ENCODE measurements around the gene SYNJ2. TPM values are rescaled to one million over a fixed set of nuclear protein-coding genes. Genes with fewer than 3 reads are reported as not detected.

Gene SYNJ2
- total and polyA plus RNA-seq, 2 of the 4 experiments (the other 2 are of a cell fraction), result 40.8 to 45.2 TPM

DNA sequence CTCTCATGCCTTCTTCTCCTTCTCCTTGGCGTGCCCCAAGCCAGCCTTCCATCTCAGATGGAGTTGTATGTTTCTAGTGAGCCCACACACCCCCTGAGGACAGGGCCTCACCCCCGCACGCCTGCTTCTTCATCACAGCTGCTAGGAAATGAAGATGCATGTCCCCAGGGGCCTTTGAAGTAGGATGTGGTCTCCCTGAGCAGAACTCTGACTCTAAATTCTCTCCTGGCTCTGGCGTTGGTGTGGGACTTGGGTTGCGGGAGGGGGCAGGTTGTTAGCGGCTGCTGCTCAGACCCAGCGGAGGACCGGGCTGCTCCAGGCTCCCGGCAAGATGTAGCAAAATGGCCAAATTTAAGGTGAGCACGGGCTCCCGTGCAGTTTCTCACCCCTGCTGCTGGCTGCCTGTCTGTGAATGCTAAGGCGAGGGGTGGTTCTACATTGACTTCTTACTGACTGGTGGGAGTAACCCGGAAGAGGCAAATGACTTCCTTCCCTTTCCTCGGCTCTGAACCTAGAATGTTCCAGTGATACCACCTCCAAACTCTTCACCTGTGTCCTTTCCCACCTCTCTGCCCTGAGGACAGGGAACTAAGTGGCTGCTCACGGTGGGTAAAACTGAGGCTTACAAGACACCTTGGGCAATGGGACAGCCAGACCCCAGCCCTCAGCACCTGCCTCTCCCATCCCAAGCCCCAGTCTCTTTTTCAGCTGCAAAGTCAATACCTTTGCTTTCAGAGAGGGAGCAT is 8.8 kb downstream of the SYNJ2 start:
- Histone ChIP-seq H2BK20ac (ENCODE audit: low read depth, low read length) (no peak overlapping the region), H3K14ac (replicated peaks; ENCODE audit: low read depth, low read length) (peak overlapping the region; percentile 13; the same call in 1 of the 2 replicates), H3K56ac (ENCODE audit: extremely low read depth, insufficient read depth, low read length) (no peak overlapping the region), H2AFZ (replicated peaks; ENCODE audit: low read length, poor library complexity) (no peak overlapping the region), H3K36me3 (ENCODE audit: control insufficient read depth, insufficient read depth, low read length) (0 out of 2 replicates have a peak, but pooled peaks cover 4% of the 10 kb centered on the region), H3K27me3 (ENCODE audit: control insufficient read depth, insufficient read depth, low read length) (no peaks in the 10 kb centered on the region), H2BK15ac (ENCODE audit: low read depth, low read length) (0 out of 3 replicates have a peak overlapping the region, but pooled peaks have one; percentile 26), H3K23ac (ENCODE audit: low read depth, low read length) (peak overlapping the region; percentile 36; the same call in 1 of the 2 replicates), H3K18ac (ENCODE audit: low read depth, low read length) (no peak overlapping the region; the same call in 1 of the 2 replicates), H3K4me2 (ENCODE audit: low read depth, low read length) (no peak overlapping the region; the same call in 1 of the 2 replicates), H3K9me1 (ENCODE audit: insufficient read depth, low read length) (peaks cover 33% of the 10 kb centered on the region), H3K9me3 (ENCODE audit: control insufficient read depth, insufficient read depth, low read length) (no peaks in the 10 kb centered on the region), H4K91ac (ENCODE audit: insufficient read depth, low read depth, low read length) (peak overlapping the region; percentile 45), H2AK5ac (ENCODE audit: low read depth, low read length) (peak overlapping the region; percentile 43; the same call in 1 of the 2 replicates), H2BK120ac (ENCODE audit: low read depth, low read length) (no peak overlapping the region), H3K79me1 (ENCODE audit: low read depth in 1 of 2, low read length in 2 of 2) (peaks cover 15 to 75% of the 10 kb centered on the region in 2 experiments), H4K20me1 (ENCODE audit: insufficient read depth, low read length) (peaks cover 65% of the 10 kb centered on the region), H2BK5ac (ENCODE audit: low read depth, low read length, poor library complexity, severe bottlenecking) (no peak overlapping the region), H3K4ac (ENCODE audit: low read depth, low read length) (peak overlapping the region; percentile 44), H2AK9ac (replicated peaks; ENCODE audit: low read depth, low read length, poor library complexity) (peak overlapping the region; percentile 25), H4K8ac (ENCODE audit: low read depth in 2 of 2, low read length in 2 of 2) (no peak overlapping the region), H4K5ac (ENCODE audit: low read depth, low read length) (no peak overlapping the region; the same call in 1 of the 2 replicates), H3K4me3 (ENCODE audit: insufficient read depth, low read depth, low read length) (no peak overlapping the region), H3K9ac (ENCODE audit: low read depth, low read length) (no peak overlapping the region), H3K4me1 (ENCODE audit: control insufficient read depth, insufficient read depth, low read length) (peaks cover 39% of the 10 kb centered on the region), H3K27ac (ENCODE audit: insufficient read depth, low read length) (no peak overlapping the region)
- WGBS, 2 experiments (ENCODE audit: extremely low coverage in 2 of 2, insufficient read length in 1 of 2), result 81% methylated on average over 6 of the region's 15 CpGs; no CpG with 5 or more reads in 1 of the 2 experiments
- ChIA-PET CTCF (no interaction called here), POLR2A (ENCODE audit: unreplicated experiment) (no interaction called here)
- ATAC-seq (ENCODE audit: low read depth) (no peak), DNase-seq (no peak)
- no TSS peak for BruUV-seq (replicated peaks)
- intact Hi-C loops (cut with micrococcal nuclease) (no loop called here), in situ Hi-C loops (cut with MboI; ENCODE audit: low sequenced_read_pairs) (no loop called here), dilution Hi-C loops (cut with HindIII; ENCODE audit: low sequenced_read_pairs, unreplicated experiment) (no loop called here)
- TF ChIP-seq RFX5 (IDR thresholded peaks at IDR 0.05; ENCODE audit: low read depth, low read length), result no peak
- no peak for TF ChIP-seq POLR2A (IDR thresholded peaks at IDR 0.05; ENCODE audit: low read depth, low read length)
- TF ChIP-seq CEBPB (IDR thresholded peaks at IDR 0.05; ENCODE audit: low read depth, low read length), result no peak
- TF ChIP-seq, protein P1, sequence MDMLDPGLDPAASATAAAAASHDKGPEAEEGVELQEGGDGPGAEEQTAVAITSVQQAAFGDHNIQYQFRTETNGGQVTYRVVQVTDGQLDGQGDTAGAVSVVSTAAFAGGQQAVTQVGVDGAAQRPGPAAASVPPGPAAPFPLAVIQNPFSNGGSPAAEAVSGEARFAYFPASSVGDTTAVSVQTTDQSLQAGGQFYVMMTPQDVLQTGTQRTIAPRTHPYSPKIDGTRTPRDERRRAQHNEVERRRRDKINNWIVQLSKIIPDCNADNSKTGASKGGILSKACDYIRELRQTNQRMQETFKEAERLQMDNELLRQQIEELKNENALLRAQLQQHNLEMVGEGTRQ (IDR thresholded peaks at IDR 0.05; ENCODE audit: low read depth, low read length), result no peak
- no peak for TF ChIP-seq SMC3 (IDR thresholded peaks at IDR 0.05; ENCODE audit: low read depth, low read length)
- TF ChIP-seq, protein P2, sequence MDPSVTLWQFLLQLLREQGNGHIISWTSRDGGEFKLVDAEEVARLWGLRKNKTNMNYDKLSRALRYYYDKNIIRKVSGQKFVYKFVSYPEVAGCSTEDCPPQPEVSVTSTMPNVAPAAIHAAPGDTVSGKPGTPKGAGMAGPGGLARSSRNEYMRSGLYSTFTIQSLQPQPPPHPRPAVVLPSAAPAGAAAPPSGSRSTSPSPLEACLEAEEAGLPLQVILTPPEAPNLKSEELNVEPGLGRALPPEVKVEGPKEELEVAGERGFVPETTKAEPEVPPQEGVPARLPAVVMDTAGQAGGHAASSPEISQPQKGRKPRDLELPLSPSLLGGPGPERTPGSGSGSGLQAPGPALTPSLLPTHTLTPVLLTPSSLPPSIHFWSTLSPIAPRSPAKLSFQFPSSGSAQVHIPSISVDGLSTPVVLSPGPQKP (IDR thresholded peaks at IDR 0.05; ENCODE audit: borderline replicate concordance, low read depth, low read length), result no peak
- TF ChIP-seq, protein P3, sequence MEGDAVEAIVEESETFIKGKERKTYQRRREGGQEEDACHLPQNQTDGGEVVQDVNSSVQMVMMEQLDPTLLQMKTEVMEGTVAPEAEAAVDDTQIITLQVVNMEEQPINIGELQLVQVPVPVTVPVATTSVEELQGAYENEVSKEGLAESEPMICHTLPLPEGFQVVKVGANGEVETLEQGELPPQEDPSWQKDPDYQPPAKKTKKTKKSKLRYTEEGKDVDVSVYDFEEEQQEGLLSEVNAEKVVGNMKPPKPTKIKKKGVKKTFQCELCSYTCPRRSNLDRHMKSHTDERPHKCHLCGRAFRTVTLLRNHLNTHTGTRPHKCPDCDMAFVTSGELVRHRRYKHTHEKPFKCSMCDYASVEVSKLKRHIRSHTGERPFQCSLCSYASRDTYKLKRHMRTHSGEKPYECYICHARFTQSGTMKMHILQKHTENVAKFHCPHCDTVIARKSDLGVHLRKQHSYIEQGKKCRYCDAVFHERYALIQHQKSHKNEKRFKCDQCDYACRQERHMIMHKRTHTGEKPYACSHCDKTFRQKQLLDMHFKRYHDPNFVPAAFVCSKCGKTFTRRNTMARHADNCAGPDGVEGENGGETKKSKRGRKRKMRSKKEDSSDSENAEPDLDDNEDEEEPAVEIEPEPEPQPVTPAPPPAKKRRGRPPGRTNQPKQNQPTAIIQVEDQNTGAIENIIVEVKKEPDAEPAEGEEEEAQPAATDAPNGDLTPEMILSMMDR (conservative IDR thresholded peaks at IDR 0.05; ENCODE audit: low read depth, low read length), result no peak
- no peak for TF ChIP-seq MAFK (IDR thresholded peaks at IDR 0.05; ENCODE audit: low read depth, low read length)
- no peak for TF ChIP-seq RAD21 (IDR thresholded peaks at IDR 0.05; ENCODE audit: low read length)
- no peak for TF ChIP-seq NFE2L2 (IDR thresholded peaks at IDR 0.05; ENCODE audit: low read depth, low read length)
- TF ChIP-seq RCOR1 (IDR thresholded peaks at IDR 0.05; ENCODE audit: insufficient replicate concordance, low read length), result no peak
- TF ChIP-seq MXI1 (IDR thresholded peaks at IDR 0.05; ENCODE audit: borderline replicate concordance, low read depth, low read length), result no peak
- TF ChIP-seq CHD1 (IDR thresholded peaks at IDR 0.05; ENCODE audit: low read depth, low read length), result no peak
- no peak for TF ChIP-seq BHLHE40 (IDR thresholded peaks at IDR 0.05; ENCODE audit: low read depth, low read length)
- TF ChIP-seq MAZ (IDR thresholded peaks at IDR 0.05; ENCODE audit: borderline replicate concordance, low read depth, low read length), result no peak
